ENCODE measurements around the gene TSPO. TPM values are rescaled to one million over a fixed set of nuclear protein-coding genes. Genes with fewer than 3 reads are reported as not detected.

The TSPO gene
- total RNA-seq, 4 donors from 2014 or later, result 346 to 897 (median 746) TPM

- no peak for DNase-seq (ENCODE audit: low spot score in 2 of 2)
- Histone ChIP-seq H3K4me3 (no peak overlapping the region), H3K27ac (no peak overlapping the region), H3K36me3 (no peaks in the 10 kb centered on the region), H3K4me1 (no peaks in the 10 kb centered on the region), H3K27me3 (peaks cover 3% of the 10 kb centered on the region), H3K9me3 (no peaks in the 10 kb centered on the region)
- 84% methylated on average over 26 of the region's 26 CpGs for WGBS
- TF ChIP-seq POLR2A (IDR thresholded peaks at IDR 0.05) (no peak), POLR2AphosphoS5 (IDR thresholded peaks at IDR 0.05) (no peak), CTCF (IDR thresholded peaks at IDR 0.05) (no peak), EP300 (IDR thresholded peaks at IDR 0.05) (no peak)
These were observed 56.7 kb downstream of the TSPO start for GRCh38 chr22:43207849-43208702.

DNA sequence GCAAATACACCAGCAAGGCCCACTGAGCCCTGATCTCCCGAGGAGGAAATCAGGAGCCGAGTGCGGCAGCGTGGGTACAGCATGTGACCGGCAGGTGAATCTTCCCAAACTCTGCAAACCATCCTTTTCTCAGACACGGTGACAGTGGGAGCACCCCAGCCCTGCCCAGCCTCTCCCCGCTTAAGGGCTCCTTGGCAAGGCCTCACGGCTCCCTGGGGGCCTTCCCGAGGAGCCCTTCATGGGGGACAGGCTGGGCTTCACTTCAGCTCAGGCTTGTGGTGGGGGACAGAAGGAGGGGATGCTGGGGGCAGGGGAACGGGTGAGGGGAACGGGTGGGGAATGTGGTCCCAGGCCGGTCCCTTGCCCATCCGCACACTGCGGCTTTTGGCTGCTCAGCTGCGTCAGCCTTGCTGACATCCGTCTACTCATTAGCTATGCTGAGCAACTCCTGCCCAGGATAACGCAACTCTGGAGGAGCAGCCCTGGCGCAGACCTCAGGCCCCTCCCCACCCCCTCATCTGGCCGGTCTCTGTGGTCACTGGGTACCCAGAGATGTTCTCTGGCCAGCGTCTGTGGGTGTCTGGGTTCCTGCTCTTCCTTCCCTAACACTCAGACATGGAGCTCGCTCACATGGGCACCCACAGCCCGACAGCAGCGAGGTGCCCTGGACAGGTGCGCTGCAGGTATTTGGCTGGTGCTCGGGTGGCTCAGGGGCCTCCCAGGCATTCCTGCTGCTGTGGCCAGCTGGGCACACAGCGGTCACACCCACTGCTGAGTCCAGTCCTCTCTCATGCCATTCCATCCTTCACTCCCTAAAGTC, 57.6 kb downstream of the TSPO start:
- Histone ChIP-seq H3K27me3 (peaks cover 3% of the 10 kb centered on the region), H3K36me3 (no peaks in the 10 kb centered on the region), H3K9me3 (no peaks in the 10 kb centered on the region), H3K4me3 (no peak overlapping the region), H3K4me1 (no peaks in the 10 kb centered on the region), H3K27ac (no peak overlapping the region)
- DNase-seq (ENCODE audit: low spot score in 2 of 2), result no peak
- 92% methylated on average over 11 of the region's 26 CpGs for WGBS
- TF ChIP-seq POLR2A (IDR thresholded peaks at IDR 0.05), result no peak
- no peak for TF ChIP-seq CTCF (IDR thresholded peaks at IDR 0.05)
- TF ChIP-seq EP300 (IDR thresholded peaks at IDR 0.05), result no peak
- no peak for TF ChIP-seq POLR2AphosphoS5 (IDR thresholded peaks at IDR 0.05)

DNA sequence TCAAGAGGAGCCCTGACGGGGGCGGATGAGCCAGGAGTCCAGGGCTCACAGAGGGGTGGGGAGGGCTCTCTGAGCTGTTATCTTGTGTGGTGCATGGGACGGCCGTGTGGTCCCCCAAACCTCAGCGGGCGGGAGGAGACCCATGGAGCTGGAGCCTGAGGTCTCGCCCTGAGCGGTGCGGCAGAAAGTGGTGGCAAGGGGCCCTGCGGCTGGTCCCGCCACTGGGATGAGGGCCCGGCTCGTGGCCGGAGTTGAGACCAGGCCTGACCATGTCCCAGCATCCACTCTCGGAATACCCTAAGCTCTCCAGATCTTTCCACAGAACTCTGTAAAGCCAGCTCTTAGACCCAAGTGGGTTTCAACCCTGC, 58.1 kb downstream of the TSPO start:
- no peak for DNase-seq (ENCODE audit: low spot score in 2 of 2)
- Histone ChIP-seq H3K36me3 (no peaks in the 10 kb centered on the region), H3K4me3 (no peak overlapping the region), H3K27me3 (peaks cover 3% of the 10 kb centered on the region), H3K27ac (no peak overlapping the region), H3K4me1 (no peaks in the 10 kb centered on the region), H3K9me3 (no peaks in the 10 kb centered on the region)
- TF ChIP-seq CTCF (IDR thresholded peaks at IDR 0.05), result no peak
- TF ChIP-seq POLR2AphosphoS5 (IDR thresholded peaks at IDR 0.05), result no peak
- TF ChIP-seq POLR2A (IDR thresholded peaks at IDR 0.05), result no peak
- TF ChIP-seq EP300 (IDR thresholded peaks at IDR 0.05), result no peak
- WGBS, result 83% methylated on average over 7 of the region's 15 CpGs

- H3K36me3 ChIP-seq, result no peaks in the 10 kb centered on the region
- H3K9me3 ChIP-seq, result no peaks in the 10 kb centered on the region
- H3K4me3 ChIP-seq, result no peak overlapping the region
- H3K4me1 ChIP-seq, result no peaks in the 10 kb centered on the region
- no peak overlapping the region for H3K27ac ChIP-seq
- DNase-seq (ENCODE audit: low spot score in 2 of 2), result no peak
- WGBS, result 100% methylated on average over 2 of the region's 22 CpGs
- peaks cover 3% of the 10 kb centered on the region for H3K27me3 ChIP-seq
- TF ChIP-seq EP300 (IDR thresholded peaks at IDR 0.05) (no peak), POLR2A (IDR thresholded peaks at IDR 0.05) (no peak), POLR2AphosphoS5 (IDR thresholded peaks at IDR 0.05) (no peak)
These were observed 58.6 kb downstream of the TSPO start for GRCh38 chr22:43209971-43210370.

GRCh38 chr22:43210631-43211515, 59.5 kb downstream of the TSPO start:
- H3K36me3 ChIP-seq, result no peaks in the 10 kb centered on the region
- no peaks in the 10 kb centered on the region for H3K4me1 ChIP-seq
- no peak for DNase-seq (ENCODE audit: low spot score in 2 of 2)
- TF ChIP-seq POLR2AphosphoS5 (IDR thresholded peaks at IDR 0.05), result no peak
- no peaks in the 10 kb centered on the region for H3K9me3 ChIP-seq
- H3K27ac ChIP-seq, result no peak overlapping the region
- H3K4me3 ChIP-seq, result no peak overlapping the region
- peaks cover 3% of the 10 kb centered on the region for H3K27me3 ChIP-seq
- WGBS, result 93% methylated on average over 23 of the region's 34 CpGs
